HG03135 (cell line): Measurements from ENCODE around the gene C2orf92.
A peak's percentile ranks its signal among the peaks of the same experiment; 100 is the strongest.
"Not testable (repeated sequence)": the region's sequence is repeated elsewhere in the genome, so short reads cannot be mapped to it uniquely, and the experiment has no call there.

ENCODE experiments used
- ATAC-seq: cut with Tn5 transposase; IDR thresholded peaks from one replicate; pipeline ENCODE4 v1.9.1; 2021; ENCODE audit warnings: mild to moderate bottlenecking, moderate library complexity; ENCODE audit not compliant: unreplicated experiment

The C2orf92 gene

DNA sequence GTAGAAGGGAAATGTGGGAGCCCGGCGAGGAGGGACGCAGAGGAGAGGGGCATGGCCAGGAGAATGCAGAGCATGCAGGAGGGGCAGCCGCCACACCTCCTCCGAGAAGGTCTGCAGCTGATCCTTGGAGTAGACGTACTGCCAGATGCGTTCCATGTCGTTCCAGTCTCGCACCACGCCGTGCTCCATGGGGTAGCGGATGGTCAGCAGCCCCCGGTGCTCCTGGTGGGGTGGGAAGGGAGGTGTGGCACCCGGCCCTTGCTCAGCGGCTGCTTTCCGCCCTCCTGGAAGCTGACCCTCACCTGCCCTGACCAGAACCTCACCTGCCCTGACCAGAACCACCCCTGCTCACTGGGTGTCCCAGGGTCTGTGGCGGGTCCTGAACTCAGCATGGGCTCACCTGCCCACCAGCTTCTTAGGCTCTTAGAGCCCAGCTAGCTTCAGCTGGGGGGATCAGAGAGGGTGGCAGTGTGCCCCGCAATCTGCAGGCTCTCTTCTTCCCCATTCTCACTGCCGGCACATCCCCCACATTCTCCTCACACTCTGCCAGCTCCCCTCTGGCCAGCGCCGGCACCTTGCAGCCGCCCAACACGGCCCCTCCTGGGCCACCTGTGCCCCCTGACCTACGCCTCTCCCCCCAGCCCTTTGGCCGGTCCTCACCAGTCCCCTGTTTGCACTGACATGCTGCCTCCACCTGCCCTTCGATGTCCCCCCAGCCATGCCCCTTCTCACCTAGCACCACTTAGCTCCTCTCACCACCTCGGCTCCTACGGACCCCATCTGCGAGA lies 10.1 kb upstream of the C2orf92 start:
- ATAC-seq, result no peak

DNA sequence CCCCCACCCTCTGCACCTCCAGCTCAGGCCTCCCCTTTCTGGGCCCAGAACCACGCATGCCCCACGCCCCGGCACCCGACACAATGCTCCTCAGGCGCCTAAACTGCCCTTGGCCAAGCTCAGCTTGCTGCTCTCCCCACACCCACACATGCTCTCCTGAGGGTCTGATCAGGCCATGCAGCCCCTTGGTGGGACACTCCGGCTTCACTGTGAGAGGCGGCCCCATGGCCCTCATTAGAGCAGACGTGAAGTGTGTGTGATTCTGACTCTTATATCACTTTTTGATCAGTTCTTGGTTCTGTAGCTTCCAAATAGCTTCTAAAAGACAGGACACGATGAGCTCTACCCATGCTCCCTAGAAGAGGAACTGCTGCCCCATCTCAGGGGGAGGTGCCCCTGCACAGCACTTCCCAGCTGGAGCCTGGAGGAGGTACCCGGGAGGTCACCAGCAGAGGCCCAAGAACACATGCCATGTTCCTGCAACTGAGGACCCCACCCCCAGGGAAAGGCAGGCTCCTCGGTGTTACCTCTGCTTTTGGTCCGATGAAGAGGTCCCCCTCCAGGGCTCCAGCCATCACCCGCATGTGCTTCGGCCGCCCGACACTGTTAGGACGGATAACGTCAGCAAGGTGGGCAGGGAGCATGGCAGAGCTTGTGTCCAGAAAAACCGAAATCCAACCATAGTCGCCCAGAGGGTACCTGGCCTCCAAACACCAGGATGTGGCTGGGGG lies 9.3 kb upstream of the C2orf92 start:
- no peak for ATAC-seq

DNA sequence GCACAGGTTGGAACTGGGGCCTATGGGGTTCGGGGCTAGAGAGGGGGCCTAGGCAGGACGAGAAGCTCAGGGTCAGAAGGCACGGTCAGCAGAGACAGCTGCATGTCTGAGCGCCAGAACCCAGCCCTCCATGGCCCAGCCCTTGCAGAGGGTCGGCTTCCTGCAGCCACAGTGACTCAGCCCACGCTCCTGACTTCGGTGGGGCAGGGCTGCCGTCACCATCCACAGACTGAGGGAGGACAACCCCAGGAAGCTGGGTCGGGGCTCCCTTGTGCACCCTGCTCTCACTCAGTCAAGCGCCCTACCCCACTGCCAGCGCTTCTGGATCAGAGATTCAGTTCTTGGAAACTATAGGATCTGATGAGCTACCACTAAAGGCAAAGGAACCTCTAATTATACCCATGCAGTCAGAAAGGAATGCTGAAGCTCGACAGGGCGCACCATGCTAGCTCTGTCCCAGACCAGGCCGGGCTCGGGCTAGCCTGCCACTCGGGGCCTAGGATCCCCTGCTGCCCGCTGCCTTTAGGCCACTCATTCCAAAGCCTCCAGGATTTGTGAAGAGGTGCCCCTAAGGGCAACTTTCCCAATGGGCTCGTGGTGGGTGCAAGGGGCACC lies 8.6 kb upstream of the C2orf92 start:
- ATAC-seq, result no peak

DNA sequence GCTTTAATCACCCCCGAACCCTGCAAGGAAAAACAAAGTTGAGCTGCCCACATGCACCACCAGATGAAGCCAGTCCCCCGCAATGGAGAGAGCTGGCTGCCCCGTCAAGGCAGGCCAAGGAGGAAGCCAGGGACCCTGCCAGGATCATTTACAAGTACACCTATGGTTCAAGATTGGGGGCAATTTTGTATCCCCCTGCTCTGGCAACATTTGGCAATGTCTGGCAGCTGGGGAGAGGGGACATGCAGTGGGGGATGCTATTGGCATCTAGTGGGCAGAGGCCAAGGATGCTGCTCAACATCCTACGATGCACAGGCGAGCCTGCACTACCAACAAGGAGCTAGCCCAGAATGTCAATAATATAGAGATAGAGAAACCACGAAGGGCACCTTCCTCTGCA lies 7.6 kb upstream of the C2orf92 start:
- ATAC-seq, result no peak

DNA sequence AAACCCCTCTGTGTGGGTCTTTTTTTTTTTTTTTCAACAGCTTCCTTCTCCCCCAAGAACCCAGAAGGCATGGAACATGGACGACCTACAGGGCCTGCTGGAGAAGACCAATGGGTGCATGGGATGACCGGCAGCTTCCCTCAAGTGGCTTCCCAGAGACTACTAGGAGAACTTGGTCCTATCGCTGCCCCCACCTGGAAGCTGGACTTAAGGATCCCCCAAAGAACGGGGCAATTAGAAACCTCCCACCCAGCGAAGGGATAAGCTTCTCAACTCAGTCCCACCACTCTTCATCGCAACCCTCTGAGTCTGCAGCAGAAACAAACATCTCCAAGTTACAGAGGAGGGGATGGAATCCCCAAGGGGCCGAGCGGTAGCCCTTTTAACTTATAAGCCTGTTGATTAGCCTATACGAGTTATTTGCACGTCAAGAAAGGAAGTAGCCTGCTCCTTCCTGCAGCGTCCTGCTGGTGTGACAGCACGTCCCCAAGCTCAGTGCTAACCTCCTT lies 7.1 kb upstream of the C2orf92 start:
- ATAC-seq, result no peak

DNA sequence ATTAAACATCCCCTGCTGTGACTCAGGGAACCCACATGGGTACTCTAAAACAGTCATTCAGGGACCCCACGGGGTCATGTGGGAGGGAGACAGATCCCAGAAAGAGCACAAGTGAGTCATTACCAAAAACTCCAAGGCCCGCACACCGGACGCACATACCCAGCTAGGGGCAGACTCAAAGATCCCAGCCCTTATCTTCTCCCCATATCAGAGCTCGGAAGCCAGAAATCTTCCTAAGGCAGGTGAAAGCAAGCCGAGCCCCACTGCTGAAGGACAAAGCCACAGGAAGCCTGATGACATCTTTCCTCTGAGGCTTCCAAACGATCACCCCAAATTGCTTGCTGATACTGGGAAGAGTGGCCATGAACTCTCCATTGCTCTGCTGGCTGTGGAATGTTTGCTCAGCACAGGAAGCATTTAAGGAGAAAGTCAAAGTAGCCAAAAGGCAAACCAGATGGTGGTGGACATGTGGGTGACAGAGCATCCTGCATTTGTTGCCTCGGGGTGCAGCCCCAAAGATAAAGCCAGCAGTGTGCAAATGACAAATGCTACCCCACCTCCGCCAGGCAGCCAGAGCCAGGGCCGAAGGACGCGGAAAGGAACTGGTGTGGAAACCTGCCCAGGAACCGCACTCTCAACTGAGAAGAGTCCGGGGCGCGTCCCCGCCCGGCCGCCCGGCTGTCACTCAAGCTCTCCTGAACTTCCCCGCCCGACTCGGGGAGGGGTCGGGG lies 6.5 kb upstream of the C2orf92 start:
- ATAC-seq, result peak; percentile 45

DNA sequence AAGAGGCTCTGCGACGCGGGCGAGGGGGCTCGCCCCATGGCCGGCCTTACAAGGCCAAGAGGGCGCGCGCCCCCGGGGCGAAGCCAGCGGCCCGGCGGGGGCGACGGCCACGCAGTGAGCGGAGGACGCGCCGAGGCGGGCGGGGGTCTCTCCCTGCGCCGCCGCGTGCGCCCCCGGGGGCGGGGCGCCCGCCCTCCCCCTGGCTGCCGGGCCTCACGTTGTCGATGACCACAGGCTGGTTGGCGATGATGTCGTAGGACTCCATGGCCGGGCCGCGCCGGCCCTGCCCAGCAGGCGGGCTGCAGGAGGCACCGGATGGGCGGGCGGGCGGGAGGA lies 5.9 kb upstream of the C2orf92 start:
- no peak for ATAC-seq

DNA sequence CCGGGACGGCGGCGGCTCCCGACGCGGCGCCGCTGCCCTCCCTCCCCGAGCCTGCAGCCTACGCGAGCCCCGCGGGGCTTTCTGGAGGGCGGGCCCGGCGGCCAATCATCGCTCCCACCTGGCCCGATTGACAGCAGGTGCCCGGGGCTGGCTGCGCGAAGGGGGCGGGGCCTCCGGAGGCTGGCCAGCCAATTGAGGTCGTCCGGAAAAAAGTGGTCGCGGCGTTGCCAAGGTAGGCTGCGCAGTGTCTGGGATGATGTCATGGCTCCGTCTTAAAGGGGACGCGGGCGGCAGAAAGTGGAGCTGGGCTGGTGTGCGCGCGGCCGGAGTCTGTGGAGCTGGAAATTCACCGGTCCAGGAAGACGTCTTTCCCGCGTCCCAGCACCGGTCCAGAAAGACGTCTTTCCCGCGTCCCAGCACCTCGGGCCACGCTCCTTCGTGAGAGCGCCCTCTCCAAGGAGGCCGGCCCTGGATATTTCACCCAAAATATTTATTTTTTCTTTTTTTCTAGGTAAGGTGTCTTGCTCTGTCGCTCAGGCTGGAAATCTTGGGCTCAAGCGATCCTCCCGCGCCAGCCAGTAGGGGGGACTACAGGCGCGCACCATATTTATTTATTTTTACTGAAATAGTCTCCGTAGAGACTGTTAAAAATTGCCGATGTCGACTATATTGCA lies 5.4 kb upstream of the C2orf92 start, which contains the start of gene ACTR1B:
Gene ACTR1B, minus strand, starts transcription at position 83 of the 674 bp plus-strand sequence. CDS start 154 bp downstream, outside the sequence.
- ATAC-seq, result peak; percentile 85

DNA sequence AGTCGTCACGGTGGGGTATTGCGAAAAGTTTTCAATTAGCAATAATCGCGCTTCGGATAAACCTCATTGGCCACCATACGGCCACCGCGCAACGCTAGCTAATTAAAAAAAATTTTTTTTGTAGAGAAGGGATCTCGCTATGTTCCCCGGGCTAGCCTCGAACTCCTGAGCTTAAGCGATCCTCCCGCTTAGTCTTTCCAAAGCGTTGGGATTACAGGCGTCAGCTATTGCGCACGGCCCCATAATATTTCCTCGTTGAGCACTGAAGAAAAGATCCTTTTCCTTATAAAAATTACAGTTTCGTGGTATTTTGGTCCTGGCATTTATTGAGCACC lies 4.9 kb upstream of the C2orf92 start:
- ATAC-seq, result no peak

DNA sequence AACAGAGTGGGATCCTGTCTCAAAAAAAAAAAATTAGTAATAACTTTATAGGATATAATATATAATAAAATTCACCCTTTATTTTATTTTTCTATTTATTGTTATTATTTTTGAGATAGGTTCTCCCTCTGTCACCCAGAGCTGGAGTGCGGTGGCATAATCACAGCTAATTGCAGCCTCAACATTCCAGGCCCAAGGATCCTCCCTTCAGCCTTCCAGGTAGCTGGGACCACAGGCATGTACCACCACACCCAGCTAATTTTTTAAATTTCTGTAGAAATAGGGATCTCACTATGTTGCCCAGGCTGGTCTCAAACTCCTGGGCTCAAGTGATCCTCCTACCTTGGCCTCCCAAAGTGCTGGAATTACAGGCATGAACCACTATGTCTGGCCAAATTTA lies 958 bp downstream of the C2orf92 start:
- ATAC-seq, result no peak

DNA sequence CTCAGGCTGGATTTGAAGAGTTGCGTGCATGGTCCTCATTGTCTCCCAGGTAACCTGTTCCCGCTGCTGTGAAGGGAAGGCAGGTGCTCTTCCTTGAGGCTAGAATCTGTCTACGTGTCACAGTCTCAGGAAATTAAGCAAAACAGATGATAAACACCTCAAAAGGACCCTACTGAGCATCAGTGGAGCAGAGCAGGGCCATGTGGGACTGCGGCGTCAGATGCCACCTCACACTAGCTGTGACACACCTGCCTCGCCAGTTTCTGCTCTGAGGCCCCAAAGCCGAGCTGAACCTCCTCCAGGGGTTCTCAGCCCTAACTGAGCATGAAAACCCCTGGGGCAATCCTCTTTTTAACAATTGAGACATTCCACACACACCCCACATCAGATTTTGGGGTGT lies 2.0 kb downstream of the C2orf92 start:
- no peak for ATAC-seq

DNA sequence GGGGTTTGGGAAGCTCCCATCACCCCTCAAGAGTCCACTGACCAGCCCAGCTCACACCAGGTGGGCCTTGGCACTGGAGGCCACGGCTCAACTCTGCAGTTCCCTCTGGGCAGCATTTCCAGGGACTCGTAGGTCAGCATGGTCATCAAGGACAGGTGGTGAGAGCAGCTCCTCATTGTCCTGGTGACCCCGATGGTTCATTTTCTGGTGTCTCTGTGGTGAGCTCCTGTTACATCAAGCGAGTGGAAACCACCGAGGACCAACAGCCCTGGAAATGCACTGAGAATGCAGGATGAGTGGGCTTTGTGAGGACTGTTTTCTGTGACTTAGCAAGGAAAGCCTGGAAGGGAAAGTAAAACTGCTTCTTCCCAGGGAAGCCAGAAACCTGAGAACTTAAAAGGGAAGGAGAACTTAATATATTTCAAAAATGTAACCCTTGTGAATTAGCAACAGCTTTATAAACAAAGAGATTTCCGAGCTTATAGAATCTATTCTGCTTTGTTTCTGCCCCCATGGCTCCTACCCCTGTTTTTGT lies 3.2 kb downstream of the C2orf92 start:
- not testable (repeated sequence) for ATAC-seq

DNA sequence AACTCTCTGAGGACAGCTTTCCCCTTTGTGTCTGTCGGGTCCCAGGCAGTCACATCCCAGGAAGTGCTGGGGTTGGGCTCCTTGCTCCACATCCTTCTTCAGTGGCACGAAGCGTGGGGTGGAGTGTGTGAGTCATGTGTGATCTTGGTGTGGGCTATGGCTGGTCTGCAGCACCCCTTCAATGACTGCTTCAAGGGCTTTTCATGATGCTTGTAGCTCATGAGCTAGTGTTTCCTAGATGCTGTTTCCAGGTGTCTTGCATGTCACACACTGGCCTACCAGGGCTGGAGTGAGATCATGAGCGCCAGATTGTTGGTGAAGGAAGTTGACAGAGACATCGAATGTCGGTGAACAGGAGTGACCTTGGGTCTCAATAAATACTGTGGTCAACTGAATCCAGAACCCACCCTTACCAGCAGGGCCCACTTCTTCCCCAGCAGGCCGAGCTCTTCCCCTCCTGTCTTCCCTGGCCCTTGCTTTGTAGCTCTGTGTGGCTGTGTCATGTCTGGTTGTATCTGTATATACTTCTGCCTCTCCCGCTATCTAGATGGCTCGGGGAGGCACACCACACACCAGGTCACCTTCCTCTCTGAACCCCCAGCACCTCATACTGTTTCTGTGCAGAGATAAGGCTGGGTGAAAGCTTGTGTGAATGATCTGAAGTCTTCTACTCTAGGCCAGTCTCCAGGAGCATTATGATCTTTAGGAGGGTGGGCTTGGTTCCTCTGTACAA lies 3.8 kb downstream of the C2orf92 start:
- no peak for ATAC-seq

DNA sequence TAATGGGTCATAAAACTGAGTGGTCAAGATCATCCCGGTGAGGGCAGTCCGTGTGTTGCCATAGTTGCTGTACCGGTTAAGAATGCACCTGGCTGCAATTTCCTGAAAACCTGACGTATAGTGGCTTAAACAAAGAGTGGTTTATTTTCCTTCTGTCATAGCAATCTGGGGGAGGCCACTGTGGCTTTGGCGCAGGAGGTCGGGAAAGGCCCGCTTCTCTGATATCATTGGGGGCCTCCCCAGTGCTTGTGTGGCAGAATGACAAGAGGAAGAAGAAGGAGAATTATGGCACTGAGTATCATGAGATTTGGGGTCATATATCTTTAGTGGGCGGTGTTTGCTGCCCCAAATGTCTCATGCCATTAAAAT lies 4.4 kb downstream of the C2orf92 start:
- ATAC-seq, result no peak

DNA sequence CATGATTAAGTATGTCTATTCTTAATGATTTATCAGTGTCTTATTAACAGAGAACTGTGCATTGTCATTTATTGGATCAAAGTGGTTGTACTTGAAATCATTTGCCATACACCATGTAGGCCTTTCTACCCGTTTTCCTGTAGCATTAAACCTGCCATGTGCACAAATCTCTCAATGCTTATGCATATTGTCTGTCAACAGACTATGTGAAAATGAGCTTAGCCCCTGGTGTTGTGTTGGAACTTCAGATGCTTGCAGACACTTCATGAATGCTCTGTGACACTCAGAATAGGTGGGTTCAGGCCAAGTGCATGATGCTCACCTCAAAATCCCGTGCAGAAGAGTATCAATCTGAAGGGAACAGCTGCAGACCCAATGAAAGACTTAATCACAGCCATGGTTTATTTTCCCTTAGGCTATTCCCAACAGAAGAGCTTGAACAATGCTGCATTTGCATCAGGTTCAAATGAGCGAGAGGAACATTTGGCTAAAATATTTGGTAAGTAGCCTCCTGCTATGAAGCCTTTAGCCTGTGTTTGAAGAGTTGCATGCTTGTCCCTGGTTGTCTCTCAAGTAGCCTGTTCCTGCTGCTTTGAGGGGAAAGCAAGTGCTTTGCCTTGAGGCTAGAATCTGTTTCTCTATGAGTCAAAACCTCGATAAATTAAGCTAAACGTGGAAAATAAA lies 6.1 kb downstream of the C2orf92 start:
- ATAC-seq, result no peak

DNA sequence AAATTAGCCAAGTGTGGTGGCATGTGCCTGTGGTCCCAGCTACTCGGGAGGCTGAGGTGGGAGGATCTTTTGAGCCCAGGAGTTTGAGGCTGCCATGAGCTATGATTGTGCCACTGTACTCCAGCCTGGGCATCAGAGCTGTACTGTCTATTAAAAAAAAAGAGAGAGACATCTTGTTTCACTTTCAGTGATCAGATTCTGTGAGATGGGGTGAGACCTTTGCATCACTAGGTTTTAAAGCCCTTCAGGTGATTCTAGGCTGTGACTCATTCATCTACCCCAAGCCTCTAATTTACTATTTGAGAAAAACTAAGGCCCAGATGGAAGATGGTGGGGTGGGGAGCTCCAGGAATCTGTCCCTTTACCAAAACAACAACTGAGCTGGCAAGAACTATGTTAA lies 7.1 kb downstream of the C2orf92 start:
- ATAC-seq, result no peak

DNA sequence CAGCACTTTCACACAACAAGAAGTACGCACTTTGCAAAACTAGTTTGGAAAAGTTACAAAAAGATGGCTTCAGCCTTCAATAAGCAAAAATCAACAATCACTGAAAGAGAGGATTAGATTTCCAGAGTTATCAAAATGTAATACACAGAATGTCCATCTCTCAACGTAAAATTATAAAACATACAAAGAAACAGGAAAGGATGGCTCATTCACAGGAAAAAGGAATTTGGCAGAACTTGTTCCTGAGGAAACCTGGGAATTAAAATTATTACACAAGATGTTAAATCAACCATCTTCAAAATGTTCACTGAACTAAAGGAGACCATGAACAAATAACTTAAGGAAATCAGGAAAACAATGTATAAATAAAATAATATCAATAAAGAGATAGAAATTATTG lies 8.0 kb downstream of the C2orf92 start:
- ATAC-seq, result no peak

DNA sequence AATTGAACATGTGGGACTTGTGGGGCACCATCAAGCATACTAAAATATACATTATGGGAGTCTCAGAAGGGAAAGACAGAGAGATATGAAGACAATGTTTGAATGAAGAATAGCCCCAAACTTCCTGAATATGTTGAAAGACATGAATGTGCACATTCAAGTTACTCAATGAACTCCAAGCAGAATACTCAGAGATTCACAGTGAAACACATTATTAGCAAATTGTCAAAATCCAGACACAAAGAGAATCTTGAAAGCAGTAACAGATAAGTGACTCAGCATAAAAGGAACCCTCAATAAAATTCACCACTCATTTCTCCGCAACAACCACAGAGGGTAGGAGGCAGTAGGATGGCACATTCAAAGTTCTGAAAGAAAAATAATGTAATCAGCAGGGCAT lies 8.8 kb downstream of the C2orf92 start:
- ATAC-seq, result no peak

DNA sequence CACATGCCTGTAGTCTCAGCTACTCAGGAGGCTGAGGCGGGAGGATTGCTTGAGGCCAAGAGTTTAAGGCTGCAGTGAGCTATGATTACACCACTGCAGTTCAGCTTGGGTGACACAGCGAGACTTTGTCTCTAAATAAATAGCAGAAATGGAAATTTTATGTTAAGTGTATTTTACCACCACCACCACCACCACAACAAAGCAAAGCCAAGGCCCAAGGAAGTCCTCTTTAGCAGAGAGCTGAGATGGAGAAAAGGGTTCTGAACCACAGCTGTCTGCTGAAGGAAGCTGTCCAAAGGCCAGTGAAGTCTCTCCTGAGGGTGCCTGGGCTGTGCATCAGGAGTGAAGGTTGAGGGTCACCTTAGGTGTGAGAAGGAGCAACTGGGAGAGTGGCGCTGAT lies 17.7 kb downstream of the C2orf92 start:
- not testable (repeated sequence) for ATAC-seq
